Hematopoietic multipotent progenitor cell treated with erythropoietin and hydrocortisone succinate and interleukin-3 and kit ligand, for 15 days (in vitro differentiated cells): ENCODE data around the gene TSPYL4.

Experiments
- DNase-seq: peaks from one replicate; pipeline ENCODE4 v3.0.0-alpha.2; 2015; ENCODE audit warnings: low spot score

TSPYL4 gene

DNA sequence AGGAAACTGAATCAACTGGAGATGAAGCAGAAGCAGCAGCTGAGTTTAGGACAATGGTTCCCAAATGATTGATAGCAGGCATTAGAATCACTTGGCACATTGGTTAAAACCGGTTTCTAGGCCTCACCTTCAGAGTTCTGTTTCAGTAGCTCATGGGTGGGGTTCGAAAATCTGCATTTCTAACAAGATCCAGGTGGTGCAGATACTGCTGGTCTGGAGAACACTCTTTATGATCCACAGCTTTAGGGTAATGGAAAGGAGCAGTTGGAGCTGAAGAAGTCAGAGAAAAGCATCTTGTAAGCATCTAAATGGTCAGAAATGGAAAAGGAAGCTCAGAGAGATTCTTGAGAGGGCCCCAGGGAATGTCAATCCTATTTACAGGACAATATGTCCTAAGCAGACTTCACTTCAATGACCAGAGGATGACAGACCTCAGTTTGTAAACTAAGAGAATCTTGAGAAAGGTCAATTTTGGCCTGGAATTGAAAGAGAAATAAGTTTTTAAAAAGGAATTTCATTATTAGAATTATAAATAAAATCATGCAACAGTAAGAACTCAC is 17.4 kb upstream of the TSPYL4 start:
- DNase-seq: no peak

DNA sequence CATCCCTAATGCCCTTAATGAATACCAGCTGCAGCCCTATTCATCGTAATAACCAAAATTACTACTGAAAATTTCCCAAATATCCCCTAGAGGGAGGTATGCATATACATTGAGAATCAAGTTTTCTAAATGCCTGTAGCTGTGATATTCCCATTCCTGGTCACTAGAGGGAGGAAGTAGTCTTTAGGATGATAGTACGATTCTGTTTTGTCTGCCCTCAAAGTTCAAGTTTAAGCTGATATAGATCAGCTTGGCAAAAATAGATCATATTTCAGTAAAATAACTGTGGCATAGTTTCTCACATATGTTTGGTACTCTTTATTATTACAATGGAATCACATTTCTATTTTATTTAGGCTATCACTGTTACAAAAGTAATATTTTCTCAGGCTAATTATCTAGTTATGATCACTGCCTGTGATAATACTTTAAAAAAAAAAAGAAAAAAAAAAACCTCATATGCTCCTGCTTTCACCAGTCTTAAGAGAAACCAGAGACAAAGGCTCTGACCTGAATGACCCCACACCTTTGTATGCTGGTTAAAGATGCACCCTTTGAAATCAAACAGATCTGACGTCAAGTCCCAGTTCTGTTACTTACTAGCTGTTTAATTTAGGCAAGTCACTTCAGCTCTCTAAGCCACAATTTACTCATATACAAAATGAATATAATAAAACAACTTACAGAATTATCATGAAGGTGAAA is 14.9 kb upstream of the TSPYL4 start:
- peak; percentile 82 for DNase-seq

DNA sequence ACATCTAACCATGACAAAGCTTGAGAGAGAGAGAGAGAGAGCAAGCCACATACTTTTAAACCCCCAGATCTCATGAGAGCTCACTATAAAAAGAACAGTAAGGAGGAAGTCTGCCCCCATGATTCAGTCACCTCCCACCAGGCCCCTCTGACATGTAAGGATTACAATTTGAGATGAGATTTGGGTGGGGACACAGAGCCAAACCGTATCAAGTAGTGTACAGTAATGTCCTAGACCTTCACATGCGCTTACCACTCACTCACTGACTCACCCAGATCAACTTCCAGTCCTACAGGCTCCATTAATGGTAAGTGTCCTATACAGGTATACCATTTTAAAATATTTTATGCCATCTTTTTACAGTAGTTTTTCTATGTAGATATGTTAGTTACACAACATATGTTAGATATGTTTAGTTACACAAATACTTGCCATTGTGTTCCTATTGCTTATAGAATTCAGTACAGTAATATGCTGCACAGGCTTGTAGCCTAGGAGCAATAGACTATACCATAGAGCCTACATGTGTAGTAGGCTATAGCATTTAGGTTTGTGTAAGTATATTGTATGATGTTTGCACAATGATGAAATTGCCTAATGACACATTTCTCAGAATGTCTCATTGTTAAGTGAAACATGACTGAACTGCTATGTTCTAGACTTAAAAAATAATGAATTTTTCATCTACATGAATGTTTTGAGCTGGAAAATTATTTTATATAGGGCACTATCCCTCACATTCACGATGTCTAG is 14.1 kb upstream of the TSPYL4 start:
- DNase-seq: no peak

DNA sequence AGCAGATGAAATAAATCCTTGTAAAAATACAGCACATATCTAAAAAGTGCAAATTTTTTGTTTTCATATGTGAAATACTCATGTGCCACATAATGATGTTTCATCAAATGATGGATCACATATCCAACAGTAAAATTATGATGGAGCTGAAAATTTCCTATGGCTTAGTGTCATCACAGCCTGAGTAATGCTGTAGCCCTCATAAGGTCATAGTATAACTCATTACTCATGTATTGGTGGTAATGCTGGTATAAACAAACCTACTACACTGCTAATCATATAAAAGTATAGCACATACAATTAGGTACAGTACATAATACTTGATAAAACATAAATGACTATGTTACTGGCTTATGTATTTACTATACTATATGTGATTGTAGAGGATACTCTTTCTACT is 12.9 kb upstream of the TSPYL4 start:
- no peak for DNase-seq

DNA sequence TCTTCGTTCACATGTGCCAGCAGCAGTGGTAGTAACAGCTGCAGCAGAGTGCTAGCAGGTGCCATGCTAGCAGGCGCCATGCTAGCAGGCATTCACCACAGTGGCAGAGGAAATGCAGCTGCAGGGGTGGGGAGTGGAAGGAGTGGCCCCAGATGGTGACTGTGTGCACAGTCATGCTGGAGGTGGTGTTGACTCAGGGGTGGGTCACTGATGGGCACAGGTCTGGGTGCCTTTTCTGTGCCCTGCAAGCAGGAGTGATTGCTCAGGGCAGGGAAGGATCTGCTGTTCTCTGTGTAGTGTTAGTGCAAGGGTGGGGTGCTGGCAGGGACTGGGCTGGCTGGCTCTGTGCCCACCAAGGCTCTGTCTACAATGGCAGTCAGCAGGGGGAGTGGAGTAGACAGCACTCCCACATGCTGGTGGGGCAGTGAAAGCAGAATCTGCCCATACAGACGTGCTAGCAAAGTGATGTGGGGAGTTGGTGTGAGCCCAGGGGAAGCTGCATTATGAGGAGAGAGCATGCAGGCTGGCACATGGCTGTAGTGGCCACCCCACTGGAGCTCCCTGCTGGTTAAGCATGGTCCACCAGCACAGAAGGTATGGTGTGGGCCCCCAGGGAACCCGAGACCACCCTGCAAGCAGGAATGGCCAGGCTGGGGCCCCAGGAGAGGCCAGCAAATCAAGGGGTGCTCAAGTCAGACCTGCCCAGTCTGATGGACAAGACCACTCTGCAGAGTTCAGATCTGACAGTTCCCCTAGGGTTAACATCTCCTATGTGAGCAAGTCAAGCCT is 11.4 kb upstream of the TSPYL4 start:
- DNase-seq: peak; percentile 59

DNA sequence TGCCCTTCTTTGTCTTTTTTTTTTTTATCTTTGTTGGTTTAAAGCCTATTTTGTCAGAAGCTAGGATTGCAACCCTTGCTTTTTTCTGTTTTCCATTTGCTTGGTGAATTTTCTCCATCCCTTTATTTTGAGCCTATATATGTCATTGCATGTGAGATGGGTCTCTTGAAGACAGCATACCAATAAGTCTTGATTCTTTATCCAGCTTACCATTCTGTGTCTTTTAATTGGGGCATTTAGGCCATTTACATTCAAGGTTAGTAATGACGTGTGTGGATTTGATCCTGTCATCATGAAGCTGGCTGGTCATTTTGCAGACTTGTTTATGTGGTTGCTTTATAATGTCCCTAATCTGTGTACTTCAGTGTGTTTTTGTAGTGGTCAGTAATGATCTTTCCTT is 9.5 kb upstream of the TSPYL4 start:
- DNase-seq: no peak

DNA sequence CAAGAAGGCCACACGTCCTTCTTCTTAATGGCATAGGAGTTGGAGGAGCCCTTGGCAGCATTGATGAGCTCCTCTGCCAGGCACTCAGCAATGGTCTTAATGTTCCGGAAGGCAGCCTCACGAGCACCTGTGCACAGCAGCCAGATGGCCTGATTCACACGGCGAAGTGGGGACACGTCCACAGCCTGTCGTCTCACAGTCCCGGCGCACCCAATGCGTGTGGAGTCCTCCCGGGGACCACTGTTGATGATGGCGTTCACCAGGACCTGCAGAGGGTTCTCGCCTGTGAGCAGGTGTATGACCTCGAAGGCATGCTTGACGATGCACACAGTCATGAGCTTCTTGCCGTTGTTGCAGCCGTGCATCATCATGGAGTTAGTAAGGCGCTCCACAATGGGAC is 4.6 kb upstream of the TSPYL4 start:
- DNase-seq: no peak

DNA sequence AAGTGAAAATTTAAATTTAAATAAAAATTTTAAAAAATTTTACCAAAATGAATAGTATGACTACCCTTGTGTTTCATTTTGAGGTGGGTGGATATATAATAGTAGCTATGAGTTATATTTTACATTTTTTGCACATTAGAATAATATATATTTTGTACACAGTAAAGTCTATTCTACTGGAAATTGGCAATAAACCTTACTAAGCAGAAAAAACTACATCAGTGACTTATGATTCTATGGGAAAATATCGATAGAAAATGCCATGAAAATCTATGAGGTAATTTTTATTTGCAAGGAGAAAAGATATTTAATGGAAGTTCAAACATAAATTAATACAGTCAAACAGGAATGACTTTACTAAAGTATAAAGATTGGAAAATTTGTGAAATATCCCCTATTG is 2.8 kb upstream of the TSPYL4 start:
- no peak for DNase-seq

DNA sequence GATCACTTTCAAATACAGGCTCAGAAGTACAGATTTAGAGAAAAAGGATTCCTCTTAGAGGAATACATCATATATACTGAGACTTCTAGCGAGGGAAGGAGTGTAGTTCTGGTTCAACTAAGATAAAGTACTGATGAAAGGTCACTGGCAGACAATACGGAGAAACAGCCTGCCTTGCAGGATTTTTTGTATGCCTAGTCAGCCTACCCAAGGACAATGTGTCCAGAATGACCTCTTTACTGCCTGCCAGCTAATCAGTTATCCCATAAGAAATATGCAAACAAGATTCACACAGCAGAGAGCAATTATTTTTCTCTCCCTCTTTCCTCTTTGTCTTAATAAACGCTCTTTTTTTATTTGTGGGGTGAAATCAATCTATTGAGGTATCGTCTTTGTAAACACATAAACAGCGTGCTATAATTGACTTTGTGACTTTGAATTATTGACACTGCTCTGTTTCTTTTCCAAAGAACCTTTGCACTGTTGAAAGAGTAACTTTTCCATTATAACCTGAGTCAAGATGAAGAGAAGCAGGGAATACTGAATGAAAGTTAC is 1.4 kb upstream of the TSPYL4 start:
- no peak for DNase-seq

DNA sequence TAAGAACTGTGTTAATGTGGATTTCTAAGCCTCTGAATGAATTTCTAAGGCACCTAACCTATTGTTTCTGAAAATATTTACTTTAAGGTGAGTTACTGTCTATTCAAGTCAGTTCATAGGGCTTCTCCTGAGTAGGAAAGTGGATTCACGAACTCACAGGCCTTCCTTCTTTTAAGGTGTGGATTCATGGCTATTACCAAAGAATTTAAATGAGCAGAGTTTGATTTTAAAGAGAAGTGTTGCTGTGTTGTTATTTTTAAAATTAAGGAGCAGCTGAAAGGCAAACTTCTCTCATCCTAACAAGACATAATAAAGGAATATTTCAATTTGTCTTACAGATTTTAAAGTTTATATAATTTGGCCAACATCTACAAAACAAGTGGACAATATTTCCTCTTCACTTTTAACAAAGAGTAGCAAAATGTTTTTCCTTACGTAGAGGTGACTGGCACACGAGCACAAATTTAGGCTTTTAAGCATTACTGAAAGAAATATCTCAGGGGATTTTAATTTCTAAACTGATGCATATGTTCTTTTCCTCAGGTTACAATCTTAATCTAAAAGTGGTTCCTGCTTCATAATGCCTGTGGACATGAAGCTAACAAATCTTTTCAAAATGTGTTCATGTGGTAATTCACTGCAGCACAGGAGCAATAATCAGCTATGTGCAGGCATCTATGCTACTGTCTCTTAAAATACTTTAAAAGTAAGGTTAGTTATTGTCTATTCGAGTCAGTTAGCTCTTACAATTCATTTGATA is 602 bp upstream of the TSPYL4 start:
- DNase-seq: peak; percentile 14

DNA sequence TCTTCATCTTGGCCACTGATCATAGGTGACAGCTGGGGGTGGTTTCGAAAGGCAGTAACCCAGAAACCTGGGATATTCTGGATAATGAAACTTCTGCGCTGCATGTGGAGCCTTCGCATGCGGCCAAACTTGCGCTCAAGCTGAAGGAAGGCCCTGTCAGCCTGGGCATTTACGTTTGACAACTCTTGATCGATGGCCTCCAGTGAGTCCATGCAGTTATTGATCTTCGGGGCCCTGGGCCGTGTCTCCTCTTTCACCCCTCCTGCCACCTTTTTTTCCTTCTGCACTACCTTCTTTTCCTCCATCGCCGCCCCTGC is 729 bp downstream of the TSPYL4 start:
- DNase-seq: no peak

DNA sequence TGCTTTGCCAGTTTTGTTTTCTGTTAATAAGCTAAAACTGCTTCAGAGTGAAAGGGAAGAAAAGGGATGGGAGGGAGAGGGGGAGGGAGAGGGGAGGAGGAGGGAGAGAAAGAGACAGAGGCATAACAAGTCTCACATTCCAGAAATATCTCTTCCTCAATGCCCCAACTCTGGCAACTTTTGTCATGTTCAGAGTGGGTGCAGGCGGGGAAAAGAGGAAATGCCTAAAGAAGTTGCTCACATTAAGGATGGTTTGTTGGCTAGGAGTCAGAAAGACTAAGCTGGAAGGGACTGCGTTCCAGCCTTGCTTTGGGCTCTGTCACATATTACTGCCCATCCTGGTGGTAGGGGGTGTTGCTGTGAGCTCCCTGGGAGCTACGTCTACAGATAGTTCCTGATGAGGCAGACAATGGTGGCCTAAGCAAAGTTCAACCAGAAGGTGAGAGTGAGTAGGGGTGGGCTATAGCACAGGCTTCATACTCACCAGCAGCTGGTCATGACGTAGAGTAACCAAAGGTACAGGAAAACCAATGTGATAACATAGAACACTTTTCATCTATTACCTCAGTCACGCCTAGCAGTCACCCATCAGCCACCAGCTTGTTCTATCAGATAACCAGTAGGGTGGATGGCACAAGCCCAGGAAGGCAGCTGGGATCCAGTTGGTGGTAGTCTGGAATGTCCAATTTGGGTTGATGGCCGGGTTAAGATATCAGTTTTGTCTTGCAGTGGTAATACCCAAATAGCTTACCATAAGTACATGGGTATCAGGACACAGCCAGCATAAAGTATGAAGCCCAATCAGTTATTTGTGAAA is 2.1 kb downstream of the TSPYL4 start:
- peak; percentile 9 for DNase-seq

DNA sequence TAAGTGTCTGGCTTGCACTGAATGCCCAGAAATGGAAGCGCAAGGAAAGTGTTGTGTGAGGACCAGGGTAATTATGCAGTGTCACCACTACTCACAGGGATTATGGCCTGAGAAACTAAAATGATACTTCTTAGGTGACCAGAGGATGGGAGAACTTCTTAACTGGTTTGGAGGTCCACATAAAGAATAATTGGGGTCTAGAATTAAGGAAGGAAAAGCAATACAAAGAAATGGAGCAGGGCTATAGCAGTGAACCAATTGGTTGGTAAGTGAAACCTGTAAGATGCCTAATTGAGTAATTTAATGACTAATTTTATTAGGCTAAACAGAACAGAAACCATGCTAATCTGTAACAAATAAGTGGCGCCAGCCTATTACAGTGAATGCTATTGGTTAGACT is 5.3 kb downstream of the TSPYL4 start:
- DNase-seq: no peak

DNA sequence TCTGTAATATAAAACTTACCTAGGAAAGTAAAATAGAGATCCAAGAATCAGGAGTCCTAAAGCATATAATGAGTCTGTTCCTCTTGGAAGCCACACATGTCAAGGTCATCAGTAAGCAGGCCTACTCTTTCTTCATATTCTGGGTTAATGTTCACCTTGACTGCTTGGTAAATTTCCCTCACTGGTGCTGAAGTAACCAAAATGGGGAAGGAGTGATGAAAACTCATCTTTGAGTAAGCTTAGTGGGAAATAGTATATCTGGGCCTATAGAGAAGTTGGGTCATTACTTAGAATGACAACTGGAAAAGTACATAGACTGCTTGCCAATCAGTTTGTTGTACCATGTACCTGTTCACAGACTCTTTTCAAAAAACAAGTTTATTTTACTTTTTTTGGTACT is 6.6 kb downstream of the TSPYL4 start:
- no peak for DNase-seq

DNA sequence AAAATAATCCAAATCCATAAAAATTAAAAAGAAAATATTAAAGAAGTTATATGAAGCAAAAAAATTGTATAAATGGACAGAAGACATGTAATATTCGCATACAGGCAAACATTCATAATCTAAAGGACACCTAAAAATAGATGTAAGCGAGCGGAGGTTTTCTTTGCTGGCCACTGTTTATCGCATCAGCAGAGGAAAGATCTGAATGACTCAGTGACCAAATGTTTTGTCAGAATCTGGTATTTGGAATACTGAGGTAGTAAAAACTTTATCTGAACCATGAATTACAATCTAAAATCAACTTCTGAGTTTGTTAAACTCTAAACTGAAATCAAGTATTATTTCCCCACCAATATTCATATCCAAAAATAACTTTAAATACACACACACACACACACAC is 7.8 kb downstream of the TSPYL4 start:
- no peak for DNase-seq

DNA sequence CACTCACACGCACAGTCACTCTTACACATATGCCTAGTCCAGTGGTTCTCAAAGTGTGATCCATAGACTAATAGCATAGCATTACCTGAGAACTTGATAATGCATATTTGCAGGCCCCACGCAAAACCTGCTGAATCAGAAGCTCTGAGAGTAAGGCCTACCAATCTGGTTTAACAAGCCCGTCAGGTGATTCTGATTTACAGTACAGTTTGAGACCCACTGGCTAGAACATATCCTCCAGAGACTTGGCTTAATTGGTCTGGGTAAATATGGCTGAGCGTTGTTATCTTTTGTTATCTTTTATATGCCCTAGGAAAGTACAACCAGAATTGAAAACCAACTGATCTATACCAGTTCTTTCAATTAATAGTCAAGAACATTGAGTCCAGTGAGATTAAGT is 9.6 kb downstream of the TSPYL4 start:
- no peak for DNase-seq

DNA sequence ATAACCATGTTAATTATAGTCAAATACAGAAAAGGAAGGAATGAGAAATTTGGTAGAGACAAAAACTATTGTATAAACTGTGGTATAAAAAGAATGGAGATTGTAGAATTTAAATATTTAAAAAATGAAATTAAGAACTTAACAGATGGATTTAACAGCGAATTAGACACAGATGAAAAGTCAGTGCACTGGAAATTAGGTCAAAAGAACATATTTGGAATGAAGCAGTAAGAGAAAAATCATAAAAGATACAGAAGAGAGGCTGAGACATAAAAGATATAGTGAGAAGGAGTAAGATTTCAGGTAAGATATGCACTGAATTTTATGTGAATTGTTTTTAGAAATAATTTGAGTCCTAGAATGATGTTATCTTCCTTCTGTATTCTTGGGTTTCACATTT is 14.0 kb downstream of the TSPYL4 start:
- DNase-seq: no peak

DNA sequence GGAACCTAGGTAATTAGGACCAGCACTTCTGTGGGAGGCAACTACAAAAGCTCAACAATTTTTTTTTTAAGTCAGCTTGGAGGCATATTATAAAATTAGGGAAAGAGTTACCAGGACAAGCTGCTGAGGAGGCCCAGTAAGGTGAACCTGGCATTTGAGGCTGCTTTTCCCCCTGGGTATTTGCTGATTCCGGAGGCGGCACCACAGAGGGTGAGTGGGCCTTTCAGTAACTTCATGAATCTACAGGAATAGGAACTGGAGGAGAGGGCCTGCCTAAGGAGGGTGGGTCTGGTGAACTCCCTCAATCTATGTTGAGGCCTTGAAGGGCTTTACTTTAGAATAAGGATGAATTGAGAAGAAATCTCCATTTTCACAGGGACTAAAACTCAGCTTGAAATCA is 14.6 kb downstream of the TSPYL4 start:
- no peak for DNase-seq

DNA sequence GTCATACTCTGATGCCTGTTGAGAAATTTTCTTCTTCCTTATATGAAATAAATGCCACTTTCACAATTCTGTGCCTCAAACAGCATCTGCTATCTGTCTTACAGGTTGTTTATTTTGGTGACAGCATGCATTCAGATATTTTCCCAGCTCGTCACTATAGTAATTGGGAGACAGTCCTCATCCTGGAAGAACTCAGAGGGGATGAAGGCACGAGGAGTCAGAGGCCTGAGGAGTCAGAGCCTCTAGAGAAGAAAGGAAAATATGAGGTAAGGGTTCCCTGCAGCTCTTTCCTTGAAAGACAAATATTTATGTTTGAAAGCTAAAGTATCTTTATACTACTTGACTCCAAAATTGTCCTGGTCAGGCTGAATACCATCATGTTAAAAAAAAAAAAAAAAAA is 15.8 kb downstream of the TSPYL4 start:
- no peak for DNase-seq

DNA sequence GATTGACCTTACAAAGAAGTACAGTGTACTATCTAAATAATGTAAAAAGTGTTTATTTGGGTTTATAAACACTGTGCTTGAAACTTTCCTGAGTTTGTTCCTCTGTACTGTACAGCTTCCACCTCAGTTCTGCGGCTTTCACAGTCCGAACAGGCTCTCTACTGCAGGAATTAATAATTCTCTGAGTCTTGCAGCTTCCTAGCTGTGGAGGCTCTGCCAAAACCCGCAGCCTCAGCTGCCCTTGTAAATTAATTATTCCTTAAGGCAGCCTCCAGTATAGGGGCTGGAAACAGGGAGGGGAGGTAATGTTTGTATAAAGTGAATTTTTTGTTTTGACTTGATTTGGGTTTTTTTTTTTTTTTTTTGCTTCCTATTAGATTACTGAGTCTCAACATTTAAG is 19.2 kb downstream of the TSPYL4 start:
- no peak for DNase-seq

DNA sequence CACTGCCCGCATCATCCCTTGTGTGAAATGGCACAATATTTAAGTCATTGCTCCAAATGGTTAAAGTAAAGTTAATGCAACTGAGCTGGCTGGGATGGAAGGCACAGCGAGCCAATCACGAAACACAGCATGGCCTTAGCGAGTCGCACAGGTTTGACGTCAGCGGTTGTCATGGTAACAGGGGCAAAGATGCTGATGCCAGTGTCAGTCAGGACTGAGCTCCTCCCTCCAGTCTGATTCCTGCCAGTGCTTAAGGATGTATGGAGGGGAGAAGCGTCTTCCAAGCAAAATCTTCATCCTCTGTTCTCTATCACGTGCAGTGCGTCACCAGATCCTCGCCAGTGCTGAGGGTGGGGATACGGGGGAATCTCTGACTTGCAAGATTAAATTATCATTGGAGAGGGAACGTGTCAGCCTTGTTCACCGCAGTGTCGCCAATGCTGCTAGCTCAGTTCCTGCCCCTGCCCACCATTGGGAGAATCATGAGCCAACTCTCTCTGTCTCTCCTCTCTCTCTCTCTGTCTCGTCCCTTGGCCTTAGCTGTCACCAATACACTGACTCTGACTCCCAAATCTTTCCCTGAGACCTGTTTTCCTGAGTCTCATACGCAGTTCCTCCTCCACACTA is 24.5 kb downstream of the TSPYL4 start:
- DNase-seq: no peak
